K562 (cell line): ENCODE data around the gene ICE2. TPM values are rescaled to one million over a fixed set of nuclear protein-coding genes. Genes with fewer than 3 reads are reported as not detected.

ENCODE experiments used
- ATAC-seq: fragments of 200-7000 bp; cut with Tn5 transposase; 3 replicates; pipeline ENCODE4 v1.9.1; 2020; ENCODE audit warnings: moderate library complexity
- BruUV-seq: library from RNA; stranded (reverse); fragments of 400-500 nt; replicated peaks from 2 replicates; lab custom pipeline; 2021; lab: Mats Ljungman, UMichigan
- CTCF ChIA-PET: fragments of 300-600 bp; formaldehyde crosslinking; extraction: SDS; loops from one replicate; lab custom pipeline; 2021; ENCODE audit warnings: low intra/inter-chr PET ratio; lab: Yijun Ruan, JAX
- POLR2A ChIA-PET: fragments of 300-600, 350-650 bp; sonication (Branson Sonifier 250); formaldehyde crosslinking; extraction: SDS; loops from one replicate; lab custom pipeline; 2021; ENCODE audit warnings: antibody characterized with exemption, inconsistent platforms; lab: Yijun Ruan, JAX
- DNase-seq, 4 experiments: peaks; one replicate each; pipeline versions ENCODE4 v3.0.0 to v3.0.0-alpha.2; 2011 to 2018; ENCODE audit warnings: low spot score in 3 of 4, mixed read lengths in 3 of 4; ENCODE audit errors: extremely low read depth in 1 of 4
- FAIRE-seq: peaks from 2 replicates; lab custom pipeline; 2011; peaks lifted over from hg19 to GRCh38; lab: Jason Lieb, UNC
- H2AFZ ChIP-seq: 2 replicates; pipeline ENCODE4 v1.6.0; 2011; ENCODE audit warnings: low read depth, low read length, control low read depth, inconsistent platforms
- H3K27ac ChIP-seq: fragments of 200-600 bp; 3 replicates; pipeline ENCODE4 v1.8.0; 2011; ENCODE audit warnings: low read depth, mild to moderate bottlenecking, control low read depth, inconsistent platforms, low read length, moderate library complexity, mixed read lengths; ENCODE audit errors: extremely low read depth
- H3K27me3 ChIP-seq, 2 experiments: fragments of 300-600 bp in 1 of 2; 2 replicates in 1 of 2; 3 replicates in 1 of 2; pipeline versions ENCODE4 v1.6.0 to v1.8.0; 2011; ENCODE audit warnings: inconsistent platforms in 2 of 2, low read length in 2 of 2, mild to moderate bottlenecking in 1 of 2, mixed read lengths in 1 of 2, moderate library complexity in 1 of 2; ENCODE audit not compliant: control insufficient read depth in 2 of 2, insufficient read depth in 2 of 2
- H3K36me3 ChIP-seq: fragments of 300-600 bp; 3 replicates; pipeline ENCODE4 v1.8.0; 2011; ENCODE audit warnings: mild to moderate bottlenecking, low read length, inconsistent platforms; ENCODE audit not compliant: control insufficient read depth, insufficient read depth
- H3K4me1 ChIP-seq, 2 experiments: fragments of 200-600 bp in 1 of 2; replicated peaks in 1 of 2; 2 replicates in 1 of 2; 3 replicates in 1 of 2; pipeline versions ENCODE4 v1.5.1 to v1.8.0; 2011; ENCODE audit warnings: inconsistent platforms in 2 of 2, low read length in 2 of 2, mild to moderate bottlenecking in 1 of 2, mixed read lengths in 1 of 2, moderate library complexity in 1 of 2; ENCODE audit not compliant: control insufficient read depth in 2 of 2, insufficient read depth in 2 of 2
- H3K4me2 ChIP-seq: 2 replicates; pipeline ENCODE4 v1.6.1; 2011; ENCODE audit warnings: low read length, control low read depth, inconsistent platforms, mixed read lengths; ENCODE audit not compliant: insufficient read depth
- H3K4me3 ChIP-seq: fragments of 200-600 bp; sonication (generic), shearing (Covaris generic); 2 replicates; pipeline ENCODE4 v1.5.1; 2016; ENCODE audit warnings: control low read depth, inconsistent platforms
- H3K79me2 ChIP-seq: fragments of 200-600 bp; 3 replicates; pipeline ENCODE4 v1.8.0; 2011; ENCODE audit warnings: low read length, inconsistent platforms; ENCODE audit not compliant: control insufficient read depth, insufficient read depth
- H3K9ac ChIP-seq, 2 experiments: 2 replicates each; pipeline versions ENCODE4 v1.6.0 to v1.6.1; 2011; ENCODE audit warnings: low read depth in 2 of 2, low read length in 2 of 2, control low read depth in 1 of 2, inconsistent platforms in 1 of 2, mild to moderate bottlenecking in 1 of 2, mixed read lengths in 1 of 2; ENCODE audit not compliant: insufficient read depth in 1 of 2
- H3K9me1 ChIP-seq: one replicate; pipeline ENCODE4 v1.6.0; 2011; ENCODE audit warnings: inconsistent platforms, mild to moderate bottlenecking, low read length, moderate library complexity; ENCODE audit not compliant: control insufficient read depth, insufficient read depth
- H3K9me3 ChIP-seq: replicated peaks from 2 replicates; pipeline ENCODE4 v1.5.1; 2011; ENCODE audit warnings: low read depth, low read length, inconsistent platforms; ENCODE audit not compliant: control insufficient read depth, insufficient read depth
- H4K20me1 ChIP-seq: replicated peaks from 2 replicates; pipeline ENCODE4 v1.6.1; 2011; ENCODE audit warnings: low read length, inconsistent platforms, mixed read lengths; ENCODE audit not compliant: control insufficient read depth, insufficient read depth
- ARHGAP35 ChIP-seq: fragments of 450-650 bp; IDR thresholded peaks from 2 replicates; pipeline ENCODE4 v1.6.1; 2018; ENCODE audit not compliant: partially characterized antibody
- ARID3B ChIP-seq: fragments of 250-450 bp; sonication (Bioruptor Pico); IDR thresholded peaks from 2 replicates; pipeline ENCODE4 v1.4.0; 2020; ENCODE audit warnings: borderline replicate concordance
- BRCA1 ChIP-seq, 2 experiments: fragments of 450-650 bp in 1 of 2; sonication (generic) in 1 of 2; formaldehyde crosslinking in 1 of 2; IDR thresholded peaks; 2 replicates each; pipeline versions ENCODE4 v1.5.0 to v1.6.1; 2017 to 2020; ENCODE audit warnings: mild to moderate bottlenecking in 1 of 2, missing genetic modification reagents in 1 of 2
- CBFA2T3 ChIP-seq: fragments of 450-650 bp; IDR thresholded peaks from 2 replicates; pipeline ENCODE4 v1.6.1; 2017
- CGGBP1 ChIP-seq: fragments of 250-450 bp; sonication (Bioruptor Pico); IDR thresholded peaks from 2 replicates; pipeline ENCODE4 v1.9.0; 2021; ENCODE audit warnings: mild to moderate bottlenecking
- CLOCK ChIP-seq: fragments of 250-450 bp; sonication (Bioruptor Pico); IDR thresholded peaks from 2 replicates; pipeline ENCODE4 v1.4.0; 2020; ENCODE audit warnings: mild to moderate bottlenecking, moderate library complexity, borderline replicate concordance
- ETV6 ChIP-seq, 3 experiments: fragments of 150-350 bp in 1 of 3; sonication (generic) in 1 of 3; formaldehyde crosslinking in 1 of 3; IDR thresholded peaks; 2 replicates each; pipeline versions ENCODE4 v1.6.1 to v1.8.0; 2014 to 2022; ENCODE audit warnings: borderline replicate concordance in 2 of 3, low read depth in 2 of 3, antibody characterized with exemption in 1 of 3, low read length in 1 of 3, mild to moderate bottlenecking in 1 of 3, missing genetic modification reagents in 1 of 3
- HNRNPL ChIP-seq: fragments of 200-400 bp; formaldehyde crosslinking; IDR thresholded peaks from 2 replicates; pipeline ENCODE4 v1.6.1; 2017; ENCODE audit warnings: low read depth, mild to moderate bottlenecking, low read length
- PHB ChIP-seq: fragments of 250-450 bp; sonication (Bioruptor Pico); IDR thresholded peaks from 2 replicates; pipeline ENCODE4 v1.5.0; 2021
- PHB2 ChIP-seq: fragments of 450-650 bp; IDR thresholded peaks from 2 replicates; pipeline ENCODE4 v1.6.1; 2017; ENCODE audit warnings: low read depth
- SIRT6 ChIP-seq: IDR thresholded peaks from one replicate; pipeline ENCODE4 v1.6.1; 2012; ENCODE audit warnings: low read depth, mild to moderate bottlenecking, control low read depth, inconsistent platforms, low read length, moderate library complexity
- TAF9B ChIP-seq: fragments of 450-650 bp; IDR thresholded peaks from 2 replicates; pipeline ENCODE4 v1.6.1; 2018; ENCODE audit warnings: mild to moderate bottlenecking; ENCODE audit not compliant: partially characterized antibody
- TEAD1 ChIP-seq, 2 experiments: fragments of 450-650 bp in 1 of 2; sonication (generic) in 1 of 2; formaldehyde crosslinking; IDR thresholded peaks; 2 replicates each; pipeline versions ENCODE4 v1.4.0 to v1.8.0; 2020 to 2022; ENCODE audit warnings: mild to moderate bottlenecking in 2 of 2, missing genetic modification reagents in 1 of 2
- XRCC5 ChIP-seq: fragments of 200-400 bp; formaldehyde crosslinking; IDR thresholded peaks from 2 replicates; pipeline ENCODE4 v1.6.1; 2017; ENCODE audit warnings: low read depth, mild to moderate bottlenecking, low read length
- YBX1 ChIP-seq: fragments of 450-650 bp; IDR thresholded peaks from 2 replicates; pipeline ENCODE4 v1.7.1; 2016; ENCODE audit warnings: mild to moderate bottlenecking
- ZNF239 ChIP-seq: fragments of 250-450 bp; sonication (Bioruptor Pico); IDR thresholded peaks from 2 replicates; pipeline ENCODE4 v1.4.0; 2020; ENCODE audit warnings: mild to moderate bottlenecking
- ZSCAN32 ChIP-seq: fragments of 450-650 bp; formaldehyde crosslinking; IDR thresholded peaks from 2 replicates; pipeline ENCODE4 v1.4.0; 2020; ENCODE audit warnings: mild to moderate bottlenecking, moderate library complexity
- WGBS: fragments of 100-300 bp; shearing (Covaris generic); methylation state at CpG from one replicate; pipeline ENCODE4 v1.1.6; 2016; ENCODE audit warnings: low coverage, mixed read lengths; ENCODE audit not compliant: insufficient coverage; ENCODE audit errors: missing lambda C conversion rate; 5-methylcytosine and 5-hydroxymethylcytosine counted together
- in situ Hi-C: fragments of 300-500 bp; cut with MboI; formaldehyde crosslinking; loops from 4 replicates; pipeline ENCODE4 v1.15.0; 2018; ENCODE audit warnings: inconsistent platforms, mixed read lengths
- intact Hi-C: fragments of 100-400 bp; cut with micrococcal nuclease; formaldehyde crosslinking; loops from 2 replicates; pipeline ENCODE4 v1.14.2; 2022
- polyA plus RNA-seq, 8 experiments: library from polyadenylated mRNA; depleted of rRNA in 4 of 8; stranded (reverse) in 5 of 8; unstranded in 3 of 8; fragments of >200 nt; fragmentation: Nextera tagmentation in 2 of 8; fragmentation: Illumina TruSeq in 1 of 8; extraction: Ambion mirVana in 2 of 8; extraction: Trizol in 1 of 8; gene quantifications; 2 replicates each; pipeline versions ENCODE4 v1.2.1 to v1.2.3, GENCODE V29; 2011 to 2014; ENCODE audit warnings: inconsistent platforms in 1 of 8, missing spikeins in 1 of 8
- total RNA-seq, 7 experiments: library from RNA; depleted of rRNA in 6 of 7; stranded (reverse); fragments of >200 nt in 6 of 7; fragmentation: Illumina TruSeq in 2 of 7; extraction: Trizol in 2 of 7; gene quantifications; 2 replicates each; pipeline versions ENCODE4 v1.2.1 to v1.2.3, GENCODE V29; 2011 to 2021; ENCODE audit warnings: low replicate concordance in 1 of 7

Gene ICE2
- total and polyA plus RNA-seq, 9 of the 15 experiments (the other 6 are each of a cell fraction or from before 2014, with no cell fraction given), result 21.8 to 87.9 (median 58.1) TPM

GRCh38 chr15:60513676-60514075, 34.7 kb upstream of the ICE2 start:
- H3K27ac ChIP-seq, result no peak overlapping the region
- H3K4me2 ChIP-seq, result no peak overlapping the region
- ATAC-seq (no peak), FAIRE-seq (no peak), DNase-seq (no peak)
- CTCF ChIA-PET, result no interaction called here
- POLR2A ChIA-PET, result interaction anchor here (1.5 kb wide), 1 partner anchor 11 kb away, joined by 7 read pairs; no protein-coding TSS in a partner anchor
- no peaks in the 10 kb centered on the region; the same call in 1 of the 2 replicates for H4K20me1 ChIP-seq
- H3K27me3 ChIP-seq, result peaks cover 15 to 26% of the 10 kb centered on the region in 2 experiments
- no peak overlapping the region for H3K9ac ChIP-seq
- H3K9me1 ChIP-seq, result no peaks in the 10 kb centered on the region
- 16% methylated on average over 7 of the region's 7 CpGs for WGBS
- intact Hi-C loops (no loop called here), in situ Hi-C loops (loop anchor here (5.0 kb wide), 1 partner anchor 151 kb away; no protein-coding TSS in a partner anchor)
- H3K79me2 ChIP-seq, result no peaks in the 10 kb centered on the region
- no TSS peak for BruUV-seq
- no peaks in the 10 kb centered on the region for H3K36me3 ChIP-seq
- no peak overlapping the region for H2AFZ ChIP-seq
- no peaks in the 10 kb centered on the region for H3K9me3 ChIP-seq
- TF ChIP-seq PHB (CRISPR knock-in tag), result no peak
- TF ChIP-seq SIRT6, result no peak
- no peak for TF ChIP-seq HNRNPL
- no peak for TF ChIP-seq YBX1
- no peak for TF ChIP-seq ZSCAN32 (CRISPR knock-in tag)
- TF ChIP-seq CBFA2T3, result no peak
- no peak for TF ChIP-seq PHB2
- TF ChIP-seq BRCA1 (IDR thresholded peaks at IDR 0.05), result no peak
- no peak for TF ChIP-seq BRCA1 (CRISPR knock-in tag; IDR thresholded peaks at IDR 0.05)
- no peak for TF ChIP-seq ZNF239
- no peak for TF ChIP-seq TAF9B
- TF ChIP-seq ARID3B (CRISPR knock-in tag), result no peak
- no peak for TF ChIP-seq ETV6 (IDR thresholded peaks at IDR 0.05; ENCODE audit: borderline replicate concordance in 1 of 2, low read depth in 2 of 2, low read length in 1 of 2)
- TF ChIP-seq ETV6 (CRISPR knock-in tag; IDR thresholded peaks at IDR 0.05; ENCODE audit: borderline replicate concordance), result no peak
- TF ChIP-seq CGGBP1 (CRISPR knock-in tag), result no peak
- TF ChIP-seq XRCC5, result no peak
- TF ChIP-seq TEAD1 (CRISPR knock-in tag; IDR thresholded peaks at IDR 0.05), result no peak
- TF ChIP-seq ARHGAP35, result no peak
- no peak for TF ChIP-seq CLOCK (CRISPR knock-in tag)
- H3K4me3 ChIP-seq, result no peak overlapping the region
- H3K4me1 ChIP-seq, result no peaks in the 10 kb centered on the region
